HG02798 (cell line): ENCODE data around the gene ROR2.

Source experiments
- ATAC-seq: cut with Tn5 transposase; IDR thresholded peaks from one replicate; pipeline ENCODE4 v1.9.1; 2021; ENCODE audit warnings: mild to moderate bottlenecking; ENCODE audit not compliant: unreplicated experiment, poor library complexity

The ROR2 gene

GRCh38 chr9:91515074-91515687 is 434.8 kb downstream of the ROR2 start:
- ATAC-seq, result peak; percentile 51
